ENCODE measurements around the gene LDB2.
A peak's percentile ranks its signal among the peaks of the same experiment; 100 is the strongest.
"Not testable (repeated sequence)": the region's sequence is repeated elsewhere in the genome, so short reads cannot be mapped to it uniquely, and the experiment has no call there.

The LDB2 gene

DNA sequence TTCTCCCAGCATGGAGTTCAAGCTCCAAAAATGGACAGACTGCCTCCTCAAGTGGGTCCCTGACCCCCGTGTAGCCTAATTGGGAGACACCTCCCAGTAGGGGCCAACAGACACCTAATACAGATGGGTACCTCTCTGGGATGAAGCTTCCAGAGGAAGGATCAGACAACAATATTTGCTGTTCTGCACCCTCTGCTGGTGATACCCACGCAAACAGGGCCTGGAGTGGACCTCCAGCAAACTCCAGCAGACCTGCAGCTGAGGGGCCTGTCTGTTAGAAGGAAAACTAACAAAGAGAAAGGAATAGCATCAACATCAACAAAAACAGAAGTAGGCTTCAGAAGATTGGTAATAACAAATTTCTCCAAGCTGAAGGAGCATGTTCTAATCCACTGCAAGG, 269.2 kb downstream of the LDB2 start:
- DNase-seq: not testable (repeated sequence)

DNA sequence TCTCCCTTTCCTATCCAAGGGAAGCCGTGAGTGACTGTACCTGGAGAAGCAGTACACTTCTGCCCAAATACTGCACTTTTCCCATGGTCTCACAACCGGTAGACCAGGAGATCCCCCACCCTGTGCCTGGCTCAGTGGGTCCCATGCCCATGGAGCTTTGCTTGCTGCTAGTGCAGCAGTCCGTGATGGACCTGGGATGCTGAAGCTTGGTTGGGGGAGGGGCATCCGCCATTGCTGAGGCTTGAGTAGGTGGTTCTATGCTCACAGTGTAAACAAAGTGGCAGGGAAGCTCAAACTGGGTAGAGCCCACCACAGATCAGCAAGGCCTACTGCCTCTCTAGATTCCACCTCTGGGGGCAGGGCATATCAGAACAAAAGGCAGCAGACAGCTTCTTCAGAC, 269.6 kb downstream of the LDB2 start:
- not testable (repeated sequence) for DNase-seq

GRCh38 chr4:16627999-16628398, 270.4 kb downstream of the LDB2 start:
- no peak for DNase-seq

DNA sequence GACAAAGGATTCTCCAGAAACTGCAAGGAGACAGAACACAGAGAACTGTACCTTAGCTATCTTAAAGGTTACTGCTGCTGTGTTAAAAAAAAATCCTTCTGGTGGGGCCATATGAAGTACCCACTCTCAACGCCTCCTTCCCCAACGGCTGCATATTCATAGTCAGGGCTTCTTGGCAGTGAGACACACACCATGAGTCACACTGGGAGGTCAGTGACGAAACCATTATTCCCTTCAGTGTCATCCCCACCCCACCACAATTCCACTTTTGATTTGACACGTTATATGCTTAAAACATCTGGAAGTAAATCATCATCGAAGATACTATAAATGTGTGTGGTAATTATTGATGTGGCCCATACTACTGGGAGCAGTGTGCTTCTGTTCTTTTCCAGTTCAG, 271.5 kb downstream of the LDB2 start:
- DNase-seq: no peak

DNA sequence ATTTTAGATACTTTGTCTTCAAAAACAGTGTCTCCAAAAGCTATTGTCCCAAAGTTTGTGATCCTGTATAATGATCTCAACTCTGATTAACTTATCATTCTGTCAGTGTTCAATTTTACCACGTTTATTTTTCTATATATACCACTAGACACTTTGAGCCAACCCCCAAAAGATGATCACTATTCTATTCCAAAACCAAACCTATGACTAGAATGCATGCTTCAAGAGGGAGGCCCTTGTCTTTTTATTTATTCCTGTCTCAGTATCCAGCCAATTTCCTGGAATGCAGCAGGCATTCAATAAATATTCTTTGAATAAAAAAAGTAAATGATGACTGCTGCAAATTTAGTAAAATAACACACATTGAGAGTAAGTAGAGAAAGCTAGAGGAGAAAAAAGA, 275.6 kb downstream of the LDB2 start:
- DNase-seq: no peak

- DNase-seq: no peak
Observed at GRCh38 chr4:16617435-16617834, 281.0 kb downstream of the LDB2 start.

DNA sequence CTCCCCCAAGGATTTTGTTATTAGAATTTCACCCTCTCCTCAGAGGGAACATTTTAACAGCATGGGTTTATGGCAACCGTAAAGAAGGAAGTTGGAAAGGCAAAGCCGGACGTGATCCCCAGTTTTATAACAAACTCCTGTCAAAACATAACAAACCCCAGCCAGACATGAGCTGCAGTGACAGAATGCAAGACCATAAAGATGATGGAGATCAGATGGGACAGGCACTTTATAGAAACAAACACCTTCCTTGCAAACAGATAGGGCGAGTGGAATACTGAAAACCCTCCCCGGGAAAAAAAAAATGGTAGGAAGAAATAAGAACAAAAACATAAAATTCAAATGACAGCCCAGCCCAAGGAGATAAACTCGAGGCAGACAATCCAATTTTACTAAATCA, 281.4 kb downstream of the LDB2 start:
- no peak for DNase-seq

GRCh38 chr4:16609170-16609758, 289.2 kb downstream of the LDB2 start:
- DNase-seq: peak; percentile 57

- DNase-seq: no peak
Observed at GRCh38 chr4:16608611-16609125, 289.8 kb downstream of the LDB2 start.

DNA sequence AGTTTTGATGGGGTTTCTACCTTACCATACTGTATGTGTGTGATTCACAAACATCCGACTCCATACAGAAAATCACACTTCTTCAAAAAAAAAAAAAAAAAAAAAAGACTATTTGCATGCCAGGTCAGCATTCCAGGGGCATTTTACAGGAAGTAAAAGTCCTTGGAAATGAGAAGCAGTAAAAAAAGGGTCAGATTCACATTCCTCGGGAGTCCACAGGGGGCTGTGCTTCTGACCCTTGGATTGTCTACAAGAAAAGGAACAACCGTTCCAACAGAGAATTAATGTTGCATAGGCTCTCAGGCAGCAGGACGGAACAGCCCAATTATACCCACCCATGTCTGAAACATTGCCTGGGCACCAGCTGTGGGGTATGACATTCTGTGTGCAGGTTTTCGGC, 290.3 kb downstream of the LDB2 start:
- DNase-seq: no peak

GRCh38 chr4:16607241-16608066, 291.0 kb downstream of the LDB2 start:
- no peak for DNase-seq

GRCh38 chr4:16606691-16607090, 291.8 kb downstream of the LDB2 start:
- no peak for DNase-seq

GRCh38 chr4:16603178-16603577, 295.3 kb downstream of the LDB2 start:
- no peak for DNase-seq

DNA sequence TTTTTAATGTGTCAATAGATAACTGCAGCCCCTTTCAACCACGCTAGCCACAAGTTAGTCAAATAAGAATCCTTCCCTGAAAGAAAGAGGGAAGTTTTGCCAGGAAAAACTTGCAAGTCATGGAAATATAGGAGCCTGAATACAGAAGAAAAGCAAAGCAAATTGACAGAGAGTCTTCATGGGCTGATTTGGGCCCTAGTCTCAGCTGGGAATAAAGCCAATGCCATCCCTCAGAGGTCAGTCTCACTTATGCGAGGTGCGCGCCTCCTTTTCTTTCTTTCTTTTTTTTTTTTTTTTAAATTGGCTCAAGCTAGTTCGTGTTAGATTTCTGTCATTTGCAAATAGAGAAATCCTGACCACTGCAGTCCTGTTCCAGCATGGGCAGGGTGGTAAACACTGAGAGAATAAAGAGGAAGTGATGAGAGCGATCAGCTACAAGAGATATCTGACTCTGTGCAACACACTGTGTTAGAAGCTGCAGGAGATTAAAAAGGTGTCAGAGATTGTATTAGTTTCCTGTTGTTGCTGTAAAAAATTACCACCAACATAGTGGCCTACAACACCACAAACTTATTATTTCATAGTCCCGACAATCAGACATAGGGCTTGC, 299.7 kb downstream of the LDB2 start:
- no peak for DNase-seq

DNA sequence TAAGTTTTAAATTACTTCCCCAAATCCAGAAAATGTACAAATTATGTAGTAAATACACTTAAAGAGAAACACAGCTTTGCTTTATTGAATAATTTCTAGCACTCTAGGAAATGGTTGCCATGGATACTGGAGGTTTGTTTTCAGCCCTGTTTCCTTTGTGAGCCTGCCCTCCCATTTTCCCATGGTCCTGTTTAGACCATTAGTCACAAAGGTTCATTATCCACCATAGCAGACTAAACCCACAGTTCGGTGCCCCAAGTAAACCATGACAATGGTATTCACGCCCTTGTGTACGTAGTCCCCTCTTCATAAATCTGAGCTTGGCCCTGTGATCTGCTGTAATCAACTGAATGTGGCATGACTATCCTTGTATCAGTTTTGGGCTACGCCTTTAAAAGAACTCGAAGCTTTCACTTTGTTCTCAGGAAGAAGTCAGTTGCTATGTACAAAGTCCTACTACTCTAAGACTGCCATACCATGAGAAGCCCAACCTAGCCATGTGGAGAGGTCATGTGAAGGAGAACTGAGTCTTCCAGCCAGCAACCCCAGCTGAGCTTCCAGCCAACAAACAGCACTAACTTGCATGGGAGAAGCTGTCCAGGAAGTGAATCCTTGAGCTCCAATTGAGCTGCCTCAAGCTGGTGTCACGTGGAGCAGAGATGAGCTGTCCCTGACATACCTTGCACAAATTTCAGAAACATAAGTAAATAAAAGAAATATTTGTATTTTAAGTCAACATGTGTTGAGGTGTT, 300.4 kb downstream of the LDB2 start:
- peak; percentile 60 for DNase-seq

GRCh38 chr4:16597443-16597842, 301.0 kb downstream of the LDB2 start:
- no peak for DNase-seq

GRCh38 chr4:16596267-16596666, 302.2 kb downstream of the LDB2 start:
- DNase-seq: no peak

- DNase-seq: no peak
Observed at GRCh38 chr4:16594128-16594527, 304.3 kb downstream of the LDB2 start.

DNA sequence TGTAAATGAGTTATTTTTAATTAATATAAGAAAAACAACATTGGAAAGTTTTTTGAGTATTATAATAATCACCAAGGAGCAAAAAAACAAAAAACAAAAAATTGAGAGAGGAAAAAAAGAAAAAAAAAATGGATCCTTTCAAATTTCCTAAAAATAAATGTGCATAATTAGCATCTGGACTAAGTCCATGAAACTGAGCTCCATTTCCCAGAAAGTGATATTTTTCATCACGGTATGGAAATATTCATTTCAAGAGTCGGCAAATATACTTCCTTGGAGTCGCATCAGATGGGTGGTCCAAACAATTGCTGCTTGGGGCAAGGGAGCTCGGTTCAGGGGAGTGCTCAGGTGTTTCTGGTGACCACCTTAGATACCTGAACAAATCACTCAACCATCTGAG, 305.1 kb downstream of the LDB2 start:
- DNase-seq: no peak

DNA sequence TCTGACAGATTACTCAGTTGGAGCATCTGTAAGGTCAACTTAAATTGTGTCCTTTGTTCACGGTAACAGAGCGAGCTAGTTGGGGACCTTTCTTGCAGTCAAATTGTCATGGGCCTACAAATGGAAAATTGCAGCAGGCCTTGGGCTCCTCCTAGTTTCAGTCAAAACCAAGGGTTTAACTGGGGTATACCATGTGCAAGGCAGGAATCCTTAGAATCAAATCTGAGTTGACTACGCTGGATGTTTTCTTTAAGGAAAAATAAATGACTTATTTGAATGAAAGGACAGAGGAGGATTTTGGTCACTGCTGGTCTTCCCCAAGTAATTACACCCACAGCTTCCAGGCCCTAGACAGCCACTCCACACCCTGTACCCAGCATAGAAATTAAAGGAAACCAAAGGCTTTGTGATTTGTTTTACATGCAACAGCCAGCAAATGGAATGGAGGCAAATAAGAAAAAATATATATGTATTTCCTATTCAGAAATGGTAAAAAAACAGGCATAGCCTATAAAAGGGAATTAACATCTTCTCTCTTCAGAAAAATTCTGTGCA, 307.1 kb downstream of the LDB2 start:
- no peak for DNase-seq

DNA sequence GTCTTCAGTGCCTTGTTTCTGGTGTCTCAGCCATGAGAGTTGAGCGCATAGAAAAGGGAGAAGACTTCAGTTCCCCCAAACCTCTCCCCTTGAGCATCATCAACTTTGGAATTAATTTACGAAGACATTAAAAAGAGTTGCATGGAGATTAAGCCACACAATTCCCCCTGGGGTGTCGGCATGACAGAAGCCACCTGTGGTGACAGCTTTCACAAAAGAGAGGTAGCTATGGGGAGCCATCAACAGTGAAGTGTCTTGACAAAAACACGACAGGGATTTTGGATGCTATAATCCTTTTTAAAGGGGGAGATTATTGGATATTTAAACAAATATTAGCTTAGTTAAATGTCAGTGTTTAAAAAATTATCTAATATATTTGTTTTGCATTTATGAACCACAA, 307.6 kb downstream of the LDB2 start:
- DNase-seq: no peak

- no peak for DNase-seq
Observed at GRCh38 chr4:16588651-16589050, 309.8 kb downstream of the LDB2 start.

DNA sequence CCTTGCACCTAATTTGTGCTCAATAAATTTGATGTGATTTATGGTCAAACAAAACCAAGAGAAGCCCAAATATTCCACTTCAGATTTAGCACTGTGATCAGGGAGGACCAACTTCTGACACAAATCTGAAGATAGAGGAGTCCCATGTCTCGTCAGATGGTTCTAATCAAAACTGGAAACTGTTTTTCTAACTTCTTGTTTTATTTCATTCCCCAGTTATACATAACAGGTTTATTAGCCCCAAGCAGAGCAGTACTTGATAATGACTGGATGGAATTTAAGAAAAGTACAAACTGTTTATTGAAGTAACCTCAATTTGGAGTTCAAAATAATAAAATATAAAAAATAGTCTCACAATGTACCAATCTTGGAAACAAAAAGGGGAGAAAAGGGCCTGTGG, 310.3 kb downstream of the LDB2 start:
- no peak for DNase-seq
